GM18511 (cell line): ENCODE measurements around the gene PLSCR4.
A peak's percentile ranks its signal among the peaks of the same experiment; 100 is the strongest.
"Not testable (repeated sequence)": the region's sequence is repeated elsewhere in the genome, so short reads cannot be mapped to it uniquely, and the experiment has no call there.

ENCODE experiments used
- ATAC-seq: cut with Tn5 transposase; IDR thresholded peaks from one replicate; pipeline ENCODE4 v1.9.1; 2021; ENCODE audit warnings: mild to moderate bottlenecking, moderate library complexity; ENCODE audit not compliant: unreplicated experiment

The PLSCR4 gene

GRCh38 chr3:146250449-146251382 lies at the start of gene PLSCR4:
Gene PLSCR4, minus strand, starts transcription at chr3:146251105. Its CDS starts 29,034 bp downstream, at chr3:146222071.
- ATAC-seq = peak; percentile 79

DNA sequence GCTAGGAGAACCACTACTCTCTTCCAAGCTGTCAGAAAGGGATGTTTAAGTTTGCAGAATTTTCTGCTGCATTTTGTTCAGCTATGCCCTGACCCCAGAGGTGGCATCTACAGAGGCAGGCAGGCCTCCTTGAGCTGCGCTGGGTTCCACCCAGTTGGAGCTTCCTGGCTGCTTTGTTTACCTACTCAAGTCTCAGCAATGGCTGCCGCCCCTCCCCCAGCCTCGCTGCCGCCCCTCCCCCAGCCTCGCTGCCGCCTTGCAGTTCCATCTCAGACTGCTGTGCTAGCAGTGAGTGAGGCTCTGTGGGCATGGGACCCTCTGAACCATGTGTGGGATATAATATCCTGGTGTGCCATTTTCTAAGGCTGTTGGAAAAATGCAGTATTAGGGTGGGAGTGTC lies 42.5 kb upstream of the PLSCR4 start:
- ATAC-seq = not testable (repeated sequence)

DNA sequence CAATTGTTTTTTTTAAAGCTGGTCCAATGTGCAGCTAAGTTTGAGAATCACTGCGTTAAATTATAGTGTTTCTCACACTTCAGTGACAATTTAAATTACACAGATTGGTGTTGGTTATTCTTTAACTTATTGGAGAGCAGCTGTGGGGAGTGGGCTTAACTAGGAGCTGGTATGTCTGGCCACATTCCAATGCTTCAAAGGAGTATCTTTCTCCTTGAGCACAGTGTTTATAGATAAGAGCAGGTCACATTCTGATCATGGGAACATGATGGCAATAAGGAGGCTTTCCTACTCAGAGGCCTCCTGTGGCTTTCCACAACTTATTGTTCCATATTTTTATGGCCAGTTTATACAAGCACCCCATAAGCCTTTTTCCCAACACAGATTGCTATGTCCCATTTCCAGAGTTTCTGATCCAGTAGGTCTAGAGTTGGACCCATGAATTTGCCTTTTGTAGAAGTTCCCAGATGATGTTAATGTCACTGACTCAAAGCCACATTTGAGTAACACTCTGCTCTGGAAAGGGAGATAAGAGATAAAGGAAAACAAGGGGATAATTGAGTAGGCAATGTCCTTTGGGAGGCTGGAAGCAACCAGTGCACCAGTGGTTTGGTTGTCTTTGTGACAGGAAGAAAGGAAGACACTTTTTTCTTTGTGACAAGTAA lies 33.0 kb upstream of the PLSCR4 start:
- ATAC-seq = no peak

GRCh38 chr3:146280864-146281263 lies 30.0 kb upstream of the PLSCR4 start:
- ATAC-seq = no peak

- ATAC-seq = no peak
These were observed 29.0 kb upstream of the PLSCR4 start for GRCh38 chr3:146279951-146280350.

DNA sequence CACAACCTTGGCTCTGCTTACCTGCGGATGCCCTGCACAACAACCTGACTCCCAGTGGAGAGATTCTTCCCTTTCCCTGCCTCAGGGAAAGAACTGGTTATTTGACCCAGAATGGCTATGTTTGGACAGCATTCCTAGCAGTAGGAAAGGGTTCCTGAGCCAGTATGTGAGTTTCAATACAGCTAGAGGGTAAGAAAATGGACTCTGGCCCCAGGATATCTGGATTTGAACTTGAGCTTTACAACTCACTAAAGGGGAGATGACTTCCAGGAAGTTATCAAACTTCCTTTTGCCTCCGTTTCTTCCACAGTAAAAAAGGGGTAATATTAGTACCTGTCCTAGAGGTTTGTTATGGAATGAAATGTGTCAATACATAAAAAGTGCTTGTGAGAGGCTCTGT lies 28.1 kb upstream of the PLSCR4 start:
- no peak for ATAC-seq

DNA sequence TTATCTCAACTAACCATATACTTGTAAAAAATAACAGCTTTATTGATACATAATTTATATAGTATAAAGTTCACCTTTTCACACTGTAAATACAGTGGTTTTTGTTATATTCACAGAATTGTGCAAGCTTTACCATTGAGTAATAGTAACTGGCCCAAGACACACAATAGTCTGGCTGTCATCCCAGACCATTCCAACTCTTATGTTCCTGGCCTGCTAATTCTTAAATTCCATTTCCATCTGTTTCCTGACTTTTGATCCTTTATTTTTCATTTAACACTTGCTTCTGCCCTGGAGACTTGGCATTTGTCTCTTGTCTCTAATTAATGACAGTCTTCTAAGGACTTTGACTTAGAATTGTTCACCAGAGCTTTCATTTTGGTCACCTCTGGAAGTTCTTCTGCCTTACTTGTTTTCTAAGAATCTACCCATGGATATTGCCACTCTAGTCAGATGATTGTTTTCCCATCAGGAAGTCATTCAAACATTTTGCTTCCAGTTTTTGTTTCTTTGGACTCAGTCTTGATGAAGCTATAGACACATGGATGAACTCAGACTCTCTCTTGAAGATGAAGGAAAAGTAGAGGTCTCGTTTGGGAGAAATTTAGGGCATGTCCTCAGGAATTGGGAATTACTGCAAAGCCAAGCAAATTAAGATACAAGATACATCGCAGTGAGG lies 27.2 kb upstream of the PLSCR4 start:
- no peak for ATAC-seq

DNA sequence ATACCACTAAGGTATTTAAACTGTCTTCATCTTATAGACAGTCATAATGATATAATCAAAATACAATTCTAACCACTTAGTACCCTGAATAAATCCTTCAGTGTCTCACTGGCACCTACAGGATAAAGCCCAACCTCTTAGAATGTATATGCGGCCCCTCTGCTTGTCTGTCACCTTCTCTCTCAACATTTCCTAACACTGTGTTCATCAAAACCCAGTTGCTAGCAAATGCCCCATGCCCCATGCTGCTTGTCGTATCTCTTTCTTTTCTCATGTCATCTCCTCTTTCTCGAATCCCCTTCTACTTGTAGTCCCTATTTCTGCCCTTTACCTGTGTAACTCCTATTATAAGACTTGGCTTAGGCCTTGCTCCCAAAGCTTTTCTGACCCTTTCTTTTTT lies 24.6 kb upstream of the PLSCR4 start:
- ATAC-seq = no peak

- no peak for ATAC-seq
These were observed 23.9 kb upstream of the PLSCR4 start for GRCh38 chr3:146274833-146275232.

- no peak for ATAC-seq
These were observed 23.0 kb upstream of the PLSCR4 start for GRCh38 chr3:146273721-146274407.

- no peak for ATAC-seq
These were observed 20.3 kb upstream of the PLSCR4 start for GRCh38 chr3:146271180-146271579.

DNA sequence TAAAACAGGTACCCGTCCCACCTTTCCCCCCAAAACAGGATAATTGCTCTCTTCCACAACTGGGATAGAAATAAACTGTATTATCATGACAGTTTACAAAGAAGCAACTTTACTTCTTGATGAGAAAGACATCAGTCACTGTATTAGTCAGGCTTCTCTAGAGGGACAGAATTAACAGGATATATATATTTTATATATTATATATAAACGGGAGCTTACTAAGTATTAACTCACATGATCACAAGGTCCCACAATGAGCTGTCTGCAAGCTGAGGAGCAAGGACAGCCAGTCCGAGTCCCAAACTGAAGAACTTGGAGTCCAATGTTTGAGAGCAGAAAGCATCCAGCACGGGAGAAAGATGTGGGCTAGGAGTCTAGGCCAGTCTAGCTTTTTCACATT lies 18.4 kb upstream of the PLSCR4 start:
- ATAC-seq = no peak

DNA sequence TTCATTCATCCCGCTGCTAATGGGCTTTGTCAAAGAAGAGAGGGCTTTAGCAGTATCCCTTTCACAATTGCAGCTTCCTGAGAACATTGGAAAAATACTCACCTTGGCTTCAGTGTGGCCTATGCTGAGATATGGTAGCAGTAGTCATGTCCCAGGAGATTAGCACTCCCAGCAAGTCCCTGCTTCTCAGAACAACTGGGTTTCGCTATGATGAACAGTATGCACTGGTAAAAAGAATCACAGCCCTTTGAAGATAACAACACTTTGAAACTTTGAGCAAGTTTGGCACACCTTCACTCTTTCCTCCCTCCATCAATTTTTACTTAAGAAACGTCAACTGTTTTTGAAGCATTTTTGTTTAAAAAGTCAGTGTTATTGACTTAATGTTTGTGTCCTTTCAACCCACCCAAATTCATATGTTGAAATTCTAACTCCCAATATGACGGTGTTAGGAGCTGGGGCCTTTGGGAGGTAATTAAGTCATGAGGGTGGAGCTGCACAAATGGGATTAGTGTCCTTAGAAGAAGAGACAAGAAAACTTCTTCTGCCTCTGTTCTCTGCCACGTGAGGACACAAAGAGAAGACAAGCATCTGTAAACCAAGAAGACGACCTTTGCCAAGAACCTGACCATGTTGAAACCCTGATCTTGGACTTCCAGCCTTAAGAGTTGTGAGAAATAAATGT lies 17.8 kb upstream of the PLSCR4 start:
- ATAC-seq = no peak

DNA sequence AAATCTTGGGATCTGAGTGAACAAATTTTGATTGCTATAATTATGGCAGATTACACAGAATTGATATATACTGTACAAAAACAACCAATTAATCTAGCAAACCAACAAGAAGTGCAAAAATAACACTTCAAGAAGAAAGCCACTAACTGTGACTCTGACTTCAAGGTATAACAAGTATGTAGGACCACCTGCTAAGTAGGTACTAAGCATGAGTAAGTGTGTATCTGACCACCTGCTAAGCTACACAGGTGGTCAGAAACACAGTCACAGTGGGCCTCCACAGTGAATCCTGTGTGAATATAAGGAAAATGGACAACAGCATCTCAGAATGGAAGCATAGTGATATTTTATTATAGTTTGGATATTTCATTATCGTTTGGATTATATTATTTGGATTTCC lies 14.8 kb upstream of the PLSCR4 start:
- ATAC-seq = no peak

GRCh38 chr3:146262371-146263110 lies 11.6 kb upstream of the PLSCR4 start:
- no peak for ATAC-seq

- ATAC-seq = no peak
These were observed 9.1 kb upstream of the PLSCR4 start for GRCh38 chr3:146259880-146260589.

DNA sequence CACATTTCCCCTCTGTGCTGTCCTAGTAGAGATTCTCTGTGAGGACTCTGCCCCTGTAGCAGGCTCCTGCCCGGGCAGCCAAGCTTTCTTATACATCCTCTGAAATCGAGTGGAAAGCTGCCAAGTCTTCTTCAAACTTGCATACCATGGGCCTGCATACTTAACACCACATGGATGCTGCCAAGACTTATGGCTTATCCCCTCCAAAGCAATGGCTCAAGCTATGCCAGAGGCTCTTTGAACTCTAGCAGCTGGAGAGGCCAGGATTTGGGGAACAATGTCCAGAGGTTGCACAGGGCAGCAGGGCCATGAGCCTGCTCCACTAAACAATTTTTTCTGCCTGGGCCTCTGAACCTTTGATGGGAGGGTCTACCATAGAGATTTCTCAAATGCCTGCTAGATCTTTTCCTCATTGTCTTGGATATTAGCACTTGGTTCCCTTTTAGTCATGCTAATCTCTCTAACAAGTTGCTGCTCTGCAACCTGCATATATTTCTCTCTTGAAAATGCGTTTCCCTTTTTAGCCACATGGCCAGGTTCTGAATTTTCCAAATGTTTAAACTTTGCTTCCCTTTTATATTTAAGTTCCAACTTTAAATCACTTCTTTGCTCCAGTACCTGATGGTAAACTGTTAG lies 6.1 kb upstream of the PLSCR4 start:
- ATAC-seq = no peak

- ATAC-seq = not testable (repeated sequence)
These were observed 1.5 kb upstream of the PLSCR4 start for GRCh38 chr3:146252445-146252844.

GRCh38 chr3:146249921-146250320 lies 984 bp downstream of the PLSCR4 start:
- no peak for ATAC-seq
